SK-N-SH (cell line): ENCODE results near the gene KLK11. TPM values are rescaled to one million over a fixed set of nuclear protein-coding genes. Genes with fewer than 3 reads are reported as not detected.

Experiments
- CTCF ChIA-PET: fragments of 300-600, 350-600 bp; formaldehyde crosslinking; extraction: SDS; loops from one replicate; lab custom pipeline; 2021; lab: Yijun Ruan, JAX
- POLR2A ChIA-PET: fragments of 350-600 bp; sonication (Branson Sonifier 250); formaldehyde crosslinking; extraction: SDS; loops from one replicate; lab custom pipeline; 2020; ENCODE audit warnings: antibody characterized with exemption, inconsistent platforms; lab: Yijun Ruan, JAX
- DNase-seq: peaks from one replicate; pipeline ENCODE4 v3.0.0; 2012
- H2AFZ ChIP-seq: fragments of 200-600 bp; sonication (generic); 2 replicates; pipeline ENCODE4 v1.8.1; 2016; ENCODE audit warnings: antibody characterized with exemption, mild to moderate bottlenecking, low read depth
- H3F3A ChIP-seq: fragments of 200-600 bp; sonication (generic); replicated peaks from 2 replicates; pipeline ENCODE3; 2016; ENCODE audit warnings: antibody characterized with exemption, mild to moderate bottlenecking; ENCODE audit not compliant: insufficient read depth
- H3K27ac ChIP-seq, 2 experiments: fragments of 200-500 bp in 1 of 2; fragments of 200-600 bp in 1 of 2; sonication (Bioruptor generic) in 1 of 2; sonication (generic), shearing (Covaris generic) in 1 of 2; 2 replicates each; pipeline versions ENCODE4 v1.5.1 to v1.6.1; 2014 to 2016; ENCODE audit warnings: low read depth in 2 of 2, inconsistent platforms in 1 of 2, low read length in 1 of 2, mild to moderate bottlenecking in 1 of 2, mixed read lengths in 1 of 2
- H3K27me3 ChIP-seq: fragments of 200-600 bp; sonication (generic), shearing (Covaris generic); 2 replicates; pipeline ENCODE4 v1.6.1; 2016; ENCODE audit warnings: mixed run types; ENCODE audit not compliant: insufficient read depth
- H3K36me3 ChIP-seq, 2 experiments: fragments of 200-500 bp in 1 of 2; fragments of 200-600 bp in 1 of 2; sonication (Bioruptor generic) in 1 of 2; sonication (generic) in 1 of 2; replicated peaks in 1 of 2; 2 replicates each; pipeline versions ENCODE3 to v1.5.1; 2014 to 2016; ENCODE audit warnings: low read length in 1 of 2, mild to moderate bottlenecking in 1 of 2; ENCODE audit not compliant: insufficient read depth in 2 of 2, control insufficient read depth in 1 of 2
- H3K4me1 ChIP-seq, 2 experiments: fragments of 200-500 bp in 1 of 2; fragments of 200-600 bp in 1 of 2; sonication (Bioruptor generic) in 1 of 2; sonication (generic), shearing (Covaris generic) in 1 of 2; 2 replicates each; pipeline versions ENCODE4 v1.5.1 to v1.6.1; 2014 to 2016; ENCODE audit warnings: low read depth in 1 of 2, low read length in 1 of 2, mixed run types in 1 of 2; ENCODE audit not compliant: insufficient read depth in 2 of 2, control insufficient read depth in 1 of 2
- H3K4me2 ChIP-seq: fragments of 200-600 bp; sonication (generic), shearing (Covaris generic); 2 replicates; pipeline ENCODE4 v1.6.1; 2017; ENCODE audit warnings: mixed run types
- H3K4me3 ChIP-seq, 2 experiments: fragments of 200-500 bp in 1 of 2; fragments of 200-600 bp in 1 of 2; sonication (Bioruptor generic) in 1 of 2; sonication (generic), shearing (Covaris generic) in 1 of 2; 2 replicates each; pipeline versions ENCODE4 v1.5.1 to v1.8.1; 2014 to 2016; ENCODE audit warnings: low read depth in 2 of 2, inconsistent platforms in 1 of 2, low read length in 1 of 2, mild to moderate bottlenecking in 1 of 2, mixed read lengths in 1 of 2, moderate library complexity in 1 of 2
- H3K79me2 ChIP-seq: fragments of 200-600 bp; sonication (generic); 2 replicates; pipeline ENCODE4 v1.8.1; 2017; ENCODE audit warnings: mild to moderate bottlenecking; ENCODE audit not compliant: insufficient read depth
- H3K9ac ChIP-seq: fragments of 200-600 bp; sonication (generic); 2 replicates; pipeline ENCODE4 v1.6.1; 2017; ENCODE audit warnings: mixed run types
- H3K9me2 ChIP-seq: fragments of 200-600 bp; sonication (generic); 2 replicates; pipeline ENCODE4 v1.6.1; 2017; ENCODE audit warnings: mixed run types
- H3K9me3 ChIP-seq: fragments of 200-600 bp; sonication (generic); 2 replicates; pipeline ENCODE4 v1.6.1; 2017; ENCODE audit warnings: mixed run types, mild to moderate bottlenecking, moderate library complexity
- H4K20me1 ChIP-seq: fragments of 200-600 bp; sonication (generic); 2 replicates; pipeline ENCODE4 v1.6.1; 2017; ENCODE audit warnings: mild to moderate bottlenecking, mixed run types; ENCODE audit not compliant: insufficient read depth
- FOXJ3 ChIP-seq: sonication (generic); formaldehyde crosslinking; IDR thresholded peaks from 2 replicates; pipeline ENCODE4 v1.5.1; 2020; ENCODE audit warnings: mild to moderate bottlenecking, missing genetic modification reagents
- GATA2 ChIP-seq: sonication (generic); formaldehyde crosslinking; IDR thresholded peaks from 2 replicates; pipeline ENCODE4 v1.5.0; 2020; ENCODE audit warnings: mild to moderate bottlenecking, missing genetic modification reagents
- IRF3 ChIP-seq: fragments of 150-350 bp; IDR thresholded peaks from 2 replicates; pipeline ENCODE4 v1.6.1; 2016; ENCODE audit warnings: mild to moderate bottlenecking, low read depth, low read length
- JUND ChIP-seq: IDR thresholded peaks from 2 replicates; pipeline ENCODE4 v1.4.0; 2012
- MAX ChIP-seq: IDR thresholded peaks from 2 replicates; pipeline ENCODE4 v1.4.0; 2012; ENCODE audit warnings: low read depth
- MEF2A ChIP-seq: IDR thresholded peaks from 2 replicates; pipeline ENCODE4 v1.4.0; 2012; ENCODE audit warnings: low read depth, borderline replicate concordance
- MXI1 ChIP-seq: IDR thresholded peaks from 2 replicates; pipeline ENCODE4 v1.6.1; 2012; ENCODE audit warnings: mild to moderate bottlenecking, low read depth, low read length, improper control_type of control experiment
- NFIC ChIP-seq: IDR thresholded peaks from 2 replicates; pipeline ENCODE4 v1.4.0; 2012; ENCODE audit warnings: borderline replicate concordance
- NRF1 ChIP-seq: IDR thresholded peaks from 2 replicates; pipeline ENCODE4 v1.6.1; 2012; ENCODE audit warnings: low read depth, mild to moderate bottlenecking, low read length
- PBX3 ChIP-seq: IDR thresholded peaks from 2 replicates; pipeline ENCODE4; 2012
- RAD21 ChIP-seq: IDR thresholded peaks from 2 replicates; pipeline ENCODE4 v1.6.1; 2012; ENCODE audit warnings: mild to moderate bottlenecking, low read length
- RCOR1 ChIP-seq: fragments of 150-350 bp; IDR thresholded peaks from 2 replicates; pipeline ENCODE4 v1.6.1; 2017; ENCODE audit warnings: antibody characterized with exemption, low read length
- REST ChIP-seq: IDR thresholded peaks from 2 replicates; pipeline ENCODE4 v1.6.1; 2012; ENCODE audit warnings: mild to moderate bottlenecking, low read depth, low read length, moderate library complexity
- RFX5 ChIP-seq: IDR thresholded peaks from 2 replicates; pipeline ENCODE4 v1.6.1; 2012; ENCODE audit warnings: mild to moderate bottlenecking, improper control_type of control experiment, low read length
- RXRA ChIP-seq: IDR thresholded peaks from 2 replicates; pipeline ENCODE4 v1.4.0; 2012; ENCODE audit warnings: low read depth, mild to moderate bottlenecking, borderline replicate concordance
- TAF1 ChIP-seq: IDR thresholded peaks from 2 replicates; pipeline ENCODE4 v1.6.1; 2012; ENCODE audit warnings: low read depth, mild to moderate bottlenecking, low read length, moderate library complexity, borderline replicate concordance
- TCF12 ChIP-seq: IDR thresholded peaks from 2 replicates; pipeline ENCODE4 v1.4.0; 2012
- TEAD4 ChIP-seq: IDR thresholded peaks from 2 replicates; pipeline ENCODE4 v1.4.0; 2012; ENCODE audit warnings: mild to moderate bottlenecking, borderline replicate concordance; ENCODE audit not compliant: insufficient read depth
- USF2 ChIP-seq: fragments of 150-350 bp; IDR thresholded peaks from 2 replicates; pipeline ENCODE4 v1.6.1; 2017; ENCODE audit warnings: antibody characterized with exemption, low read length, low read depth, borderline replicate concordance
- ZBTB33 ChIP-seq: IDR thresholded peaks from 2 replicates; pipeline ENCODE4 v1.4.0; 2012; ENCODE audit warnings: low read depth, borderline replicate concordance
- WGBS: methylation state at CpG from one replicate; pipeline ENCODE4 v1.1.6; 2017; ENCODE audit warnings: low lambda C conversion rate; 5-methylcytosine and 5-hydroxymethylcytosine counted together
- polyA plus RNA-seq, 3 experiments: library from polyadenylated mRNA; depleted of rRNA; stranded (reverse); fragments of >200 nt; gene quantifications; 2 replicates each; pipeline ENCODE4 v1.2.3, GENCODE V29; 2012

The KLK11 gene
- polyA plus RNA-seq, 1 of the 3 experiments (the other 2 are of a cell fraction) = not detected

GRCh38 chr19:50998686-50999085 is 27.7 kb downstream of the KLK11 start:
- WGBS = 10% methylated on average over 4 of the region's 4 CpGs

More at GRCh38 chr19:50998686-50999085, 27.7 kb downstream of the KLK11 start:
- no peak overlapping the region for H3K4me3 ChIP-seq
- H3K9ac ChIP-seq = no peak overlapping the region
- H3K27me3 ChIP-seq = peaks cover 20% of the 10 kb centered on the region; the same call in 1 of the 2 replicates
- no peak overlapping the region for H3K4me2 ChIP-seq
- H3K9me3 ChIP-seq = no peaks in the 10 kb centered on the region
- no peaks in the 10 kb centered on the region for H4K20me1 ChIP-seq
- no peak overlapping the region for H3K27ac ChIP-seq
- no peaks in the 10 kb centered on the region for H3K4me1 ChIP-seq
- POLR2A ChIA-PET = no interaction called here
- H3K9me2 ChIP-seq = no peaks in the 10 kb centered on the region
- DNase-seq = no peak
- no peaks in the 10 kb centered on the region for H3K36me3 ChIP-seq
- H2AFZ ChIP-seq = no peak overlapping the region
- TF ChIP-seq NRF1 (no peak), TEAD4 (no peak), JUND (no peak), NFIC (no peak), FOXJ3 (CRISPR knock-in tag) (no peak), USF2 (no peak), MEF2A (no peak), IRF3 (no peak), MAX (no peak), RCOR1 (no peak), TCF12 (no peak), ZBTB33 (no peak), REST (no peak), MXI1 (no peak), RXRA (no peak), PBX3 (no peak), TAF1 (no peak), RAD21 (no peak), GATA2 (CRISPR knock-in tag) (no peak), RFX5 (no peak)
- TF ChIP-seq, all 33 proteins: peak for 0
- Histone ChIP-seq H3F3A (no peaks in the 10 kb centered on the region), H3K79me2 (no peaks in the 10 kb centered on the region)
- CTCF ChIA-PET = no interaction called here
